HG02852 (cell line): ENCODE data around the gene MARVELD3.
"Not testable (repeated sequence)": the region's sequence is repeated elsewhere in the genome, so short reads cannot be mapped to it uniquely, and the experiment has no call there.

Experiments
- ATAC-seq: cut with Tn5 transposase; IDR thresholded peaks from one replicate; pipeline ENCODE4 v1.9.1; 2021; ENCODE audit warnings: mild to moderate bottlenecking, moderate library complexity; ENCODE audit not compliant: unreplicated experiment

MARVELD3 gene

GRCh38 chr16:71626018-71626857 lies at the start of gene MARVELD3:
MARVELD3 (plus strand) TSS chr16:71626184; CDS start chr16:71626230, 46 bp downstream.
- no peak for ATAC-seq

- no peak for ATAC-seq
Observed at GRCh38 chr16:71576971-71577370, 49.0 kb upstream of the MARVELD3 start, which contains the start of gene TAT. TAT (minus strand) TSS chr16:71577092; CDS start chr16:71576415, 677 bp downstream.

GRCh38 chr16:71582553-71582848 lies 43.5 kb upstream of the MARVELD3 start:
- not testable (repeated sequence) for ATAC-seq

GRCh38 chr16:71584543-71585317 lies 41.3 kb upstream of the MARVELD3 start:
- ATAC-seq: no peak

- ATAC-seq: no peak
Observed at GRCh38 chr16:71585318-71585703, 40.7 kb upstream of the MARVELD3 start.

GRCh38 chr16:71589334-71589733 lies 36.6 kb upstream of the MARVELD3 start:
- ATAC-seq: not testable (repeated sequence)

GRCh38 chr16:71590071-71590470 lies 35.9 kb upstream of the MARVELD3 start:
- not testable (repeated sequence) for ATAC-seq

GRCh38 chr16:71590584-71590983 lies 35.4 kb upstream of the MARVELD3 start:
- ATAC-seq: no peak

GRCh38 chr16:71591917-71592316 lies 34.1 kb upstream of the MARVELD3 start:
- ATAC-seq: no peak

GRCh38 chr16:71593048-71593999 lies 32.7 kb upstream of the MARVELD3 start:
- no peak for ATAC-seq

- ATAC-seq: no peak
Observed at GRCh38 chr16:71594000-71594646, 31.9 kb upstream of the MARVELD3 start.

GRCh38 chr16:71595340-71595826 lies 30.6 kb upstream of the MARVELD3 start:
- not testable (repeated sequence) for ATAC-seq

GRCh38 chr16:71598426-71598825 lies 27.6 kb upstream of the MARVELD3 start:
- not testable (repeated sequence) for ATAC-seq

GRCh38 chr16:71600822-71601221 lies 25.2 kb upstream of the MARVELD3 start:
- no peak for ATAC-seq

- ATAC-seq: no peak
Observed at GRCh38 chr16:71609066-71609465, 16.9 kb upstream of the MARVELD3 start.

- ATAC-seq: no peak
Observed at GRCh38 chr16:71610447-71610846, 15.5 kb upstream of the MARVELD3 start.

- ATAC-seq: peak; percentile 37
Observed at GRCh38 chr16:71610936-71611871, 14.8 kb upstream of the MARVELD3 start.

- not testable (repeated sequence) for ATAC-seq
Observed at GRCh38 chr16:71614956-71615355, 11.0 kb upstream of the MARVELD3 start.

GRCh38 chr16:71618429-71618828 lies 7.6 kb upstream of the MARVELD3 start:
- no peak for ATAC-seq
